Osteocyte (in vitro differentiated cells): ENCODE data around the gene VPS26B. TPM values are rescaled to one million over a fixed set of nuclear protein-coding genes. Genes with fewer than 3 reads are reported as not detected.
A peak's percentile ranks its signal among the peaks of the same experiment; 100 is the strongest.
"Not testable (repeated sequence)": the region's sequence is repeated elsewhere in the genome, so short reads cannot be mapped to it uniquely, and the experiment has no call there.

ENCODE experiments used
- DNase-seq: peaks from one replicate; pipeline ENCODE4 v3.0.0; 2021; ENCODE audit warnings: mixed read lengths; ENCODE audit not compliant: unreplicated experiment; ENCODE audit errors: extremely low spot score
- H3K27ac Mint-ChIP-seq: one replicate; pipeline ENCODE4 v1.8.0; 2021; ENCODE audit warnings: mild to moderate bottlenecking, mixed read lengths; ENCODE audit not compliant: unreplicated experiment
- H3K27me3 Mint-ChIP-seq: one replicate; pipeline ENCODE4 v1.8.0; 2021; ENCODE audit warnings: mixed read lengths; ENCODE audit not compliant: unreplicated experiment
- H3K36me3 Mint-ChIP-seq: one replicate; pipeline ENCODE4 v1.8.0; 2021; ENCODE audit warnings: mixed read lengths; ENCODE audit not compliant: unreplicated experiment
- H3K4me1 Mint-ChIP-seq: one replicate; pipeline ENCODE4 v1.8.0; 2021; ENCODE audit warnings: mixed read lengths; ENCODE audit not compliant: unreplicated experiment
- H3K4me3 Mint-ChIP-seq: one replicate; pipeline ENCODE4 v1.8.0; 2021; ENCODE audit warnings: mild to moderate bottlenecking, moderate library complexity, mixed read lengths; ENCODE audit not compliant: unreplicated experiment
- H3K9me3 Mint-ChIP-seq: one replicate; pipeline ENCODE4 v1.8.0; 2021; ENCODE audit warnings: mixed read lengths; ENCODE audit not compliant: unreplicated experiment
- CTCF ChIP-seq: fragments of 200-600 bp; sonication (generic); IDR thresholded peaks from 2 replicates; pipeline ENCODE4 v1.5.0; 2021; ENCODE audit warnings: antibody characterized with exemption, mild to moderate bottlenecking, moderate library complexity
- total RNA-seq: library from RNA; stranded (reverse); gene quantifications from 2 replicates; pipeline ENCODE4 v1.2.1, GENCODE V29; 2021

The VPS26B gene
- total RNA-seq, 1 donor from 2014 or later, result 54.3 TPM

- peak; percentile 42 for TF ChIP-seq CTCF
- H3K4me1 Mint-ChIP-seq, result peaks cover 15% of the 10 kb centered on the region
- peaks cover 89% of the 10 kb centered on the region for H3K27me3 Mint-ChIP-seq
- DNase-seq, result peak; percentile 84
- peak within 1 kb of the TSS; percentile 66 for H3K4me3 Mint-ChIP-seq
- H3K27ac Mint-ChIP-seq, result no peak within 1 kb of the TSS
- H3K9me3 Mint-ChIP-seq, result no peaks in the 10 kb centered on the region
- no peaks in the 10 kb centered on the region for H3K36me3 Mint-ChIP-seq
These were observed 51.3 kb downstream of the VPS26B start, which contains the start of gene GLB1L3 for GRCh38 chr11:134275534-134276395. TSS of gene GLB1L3 (plus strand) at chr11:134276379. CDS start at chr11:134276741, 362 bp downstream.

DNA sequence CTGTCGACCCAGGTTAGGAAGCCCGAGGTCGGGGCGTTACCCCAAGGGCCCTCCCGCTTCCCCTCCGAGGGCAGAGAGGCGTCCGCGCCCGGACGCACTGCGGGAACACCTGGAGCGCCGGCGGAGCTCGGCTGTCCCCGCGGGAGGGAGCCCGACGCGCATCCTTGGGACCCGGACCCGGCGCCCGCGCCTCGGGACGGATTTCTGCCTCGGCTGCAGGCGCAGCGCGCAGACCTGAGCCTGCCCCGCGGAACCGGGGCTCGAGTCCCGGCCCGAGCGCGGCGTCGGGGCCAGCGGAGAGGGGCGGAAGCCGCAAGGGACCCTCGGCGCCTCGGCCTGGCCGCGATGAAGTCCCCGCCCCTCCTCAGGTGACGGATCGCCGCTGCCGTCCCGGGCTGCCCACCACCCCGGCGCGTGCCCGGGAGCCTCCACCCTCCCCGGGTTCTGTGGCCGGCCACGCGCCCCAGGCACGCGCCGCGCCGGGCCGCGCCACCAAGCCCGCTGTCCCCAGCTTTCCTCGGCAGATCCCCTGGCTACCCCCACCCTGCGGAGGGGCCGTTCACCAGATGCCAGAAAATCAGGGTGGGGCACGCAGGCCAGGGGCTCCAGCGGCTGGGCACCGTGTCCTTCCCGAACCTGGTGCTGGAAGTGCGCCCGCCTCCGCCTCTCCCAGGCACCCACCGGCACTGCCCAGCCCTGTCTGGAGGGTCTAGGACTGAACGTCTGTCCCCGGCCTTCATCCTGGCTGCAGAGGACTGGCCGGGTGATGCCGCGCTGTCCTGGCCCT is 52.1 kb downstream of the VPS26B start:
- Mint-ChIP-seq H3K4me3 (peak overlapping the region; percentile 66), H3K36me3 (no peaks in the 10 kb centered on the region), H3K27ac (no peak overlapping the region), H3K4me1 (peaks cover 15% of the 10 kb centered on the region), H3K9me3 (no peaks in the 10 kb centered on the region), H3K27me3 (peaks cover 86% of the 10 kb centered on the region)
- peak; percentile 83 for DNase-seq
- TF ChIP-seq CTCF, result no peak

DNA sequence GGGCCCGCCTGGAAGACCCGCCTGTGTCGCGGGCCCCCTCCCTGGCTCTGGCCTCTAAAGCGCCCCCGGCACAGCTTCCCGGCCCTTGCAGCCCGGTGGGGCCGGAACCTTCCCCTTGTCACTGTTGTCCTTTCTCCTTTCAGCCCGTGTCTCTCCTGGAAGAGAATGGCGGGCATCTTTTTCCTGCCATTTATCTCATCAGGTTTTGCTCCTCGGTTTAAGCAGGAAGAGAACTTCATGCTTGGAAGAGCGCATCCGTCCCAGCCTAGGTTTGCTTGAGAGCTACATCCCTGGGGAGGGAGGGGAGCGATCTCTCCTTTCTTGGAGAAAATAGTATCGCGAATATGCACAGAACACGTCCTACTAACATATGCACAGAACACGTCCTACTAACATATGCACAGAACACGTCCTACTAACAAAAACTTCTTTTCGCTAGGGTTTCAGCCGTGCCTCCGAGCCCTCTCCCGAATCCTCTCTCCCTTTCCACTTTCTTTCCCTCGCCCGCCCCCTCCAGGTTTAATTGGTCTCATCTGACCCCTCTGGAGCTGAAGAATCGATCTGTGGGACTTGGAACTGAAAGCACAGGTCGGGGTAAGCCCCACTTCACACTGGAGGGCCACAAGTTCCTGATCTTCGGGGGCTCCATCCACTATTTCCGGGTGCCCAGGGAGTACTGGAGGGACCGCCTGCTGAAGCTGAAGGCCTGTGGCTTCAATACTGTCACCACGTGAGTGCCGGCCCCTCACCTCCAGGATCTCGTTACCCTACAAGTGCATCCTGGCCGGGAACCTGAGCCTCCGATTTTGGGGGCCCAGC is 52.9 kb downstream of the VPS26B start:
- DNase-seq, result peak; percentile 70
- H3K27ac Mint-ChIP-seq, result no peak overlapping the region
- H3K4me3 Mint-ChIP-seq, result peak overlapping the region; percentile 50
- H3K36me3 Mint-ChIP-seq, result no peaks in the 10 kb centered on the region
- no peaks in the 10 kb centered on the region for H3K9me3 Mint-ChIP-seq
- TF ChIP-seq CTCF, result no peak
- peaks cover 15% of the 10 kb centered on the region for H3K4me1 Mint-ChIP-seq
- H3K27me3 Mint-ChIP-seq, result peaks cover 80% of the 10 kb centered on the region

- H3K9me3 Mint-ChIP-seq, result no peaks in the 10 kb centered on the region
- TF ChIP-seq CTCF, result no peak
- H3K36me3 Mint-ChIP-seq, result no peaks in the 10 kb centered on the region
- H3K4me1 Mint-ChIP-seq, result peaks cover 15% of the 10 kb centered on the region
- DNase-seq, result peak; percentile 34
- peaks cover 70% of the 10 kb centered on the region for H3K27me3 Mint-ChIP-seq
- no peak overlapping the region for H3K27ac Mint-ChIP-seq
- no peak overlapping the region for H3K4me3 Mint-ChIP-seq
These were observed 53.9 kb downstream of the VPS26B start for GRCh38 chr11:134278356-134278755.

GRCh38 chr11:134281635-134282034 is 57.2 kb downstream of the VPS26B start:
- not testable (repeated sequence) for H3K9me3 Mint-ChIP-seq, DNase-seq, H3K4me1 Mint-ChIP-seq, H3K4me3 Mint-ChIP-seq, H3K36me3 Mint-ChIP-seq, H3K27ac Mint-ChIP-seq
- peaks cover 50% of the 10 kb centered on the region for H3K27me3 Mint-ChIP-seq
